Subcutaneous adipose tissue (tissue), 4 donors: ENCODE measurements around the gene DEDD. TPM values are rescaled to one million over a fixed set of nuclear protein-coding genes. Genes with fewer than 3 reads are reported as not detected.

ENCODE experiments used
- total RNA-seq, 4 donors: library from RNA; depleted of rRNA; stranded (reverse); fragments of >200 nt; gene quantifications; one replicate each; pipeline ENCODE4 v1.1.0, GENCODE V29; 2016
- TF ChIP-seq, protein P1 (sequence below): fragments of 450-650 bp; IDR thresholded peaks from one replicate; pipeline ENCODE4 v1.5.1; 2016; ENCODE audit warnings: low read depth, mild to moderate bottlenecking, control low read depth, antibody characterized with exemption, moderate library complexity

The DEDD gene
- total RNA-seq, 4 donors from 2014 or later, result 25.2 to 36.8 (median 36.4) TPM

DNA sequence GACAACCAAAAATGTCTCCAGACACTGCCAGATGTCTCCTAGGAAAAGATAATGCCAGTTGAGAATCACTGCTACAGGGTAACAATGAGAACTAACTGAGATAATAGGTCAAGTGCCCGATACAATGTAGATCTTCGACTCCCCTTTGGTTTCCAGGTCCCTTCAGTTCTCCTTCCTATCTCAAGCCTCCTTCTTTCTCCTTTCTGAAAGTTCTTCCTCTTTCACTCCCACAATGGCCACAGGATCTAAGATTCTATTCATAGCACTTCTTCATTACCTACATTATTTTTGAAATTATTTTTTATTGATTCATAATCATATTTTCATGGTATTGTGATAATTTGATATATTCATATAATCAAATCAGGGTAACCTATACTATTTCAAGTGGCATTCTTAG lies 20.9 kb downstream of the DEDD start:
- TF ChIP-seq, protein P1, sequence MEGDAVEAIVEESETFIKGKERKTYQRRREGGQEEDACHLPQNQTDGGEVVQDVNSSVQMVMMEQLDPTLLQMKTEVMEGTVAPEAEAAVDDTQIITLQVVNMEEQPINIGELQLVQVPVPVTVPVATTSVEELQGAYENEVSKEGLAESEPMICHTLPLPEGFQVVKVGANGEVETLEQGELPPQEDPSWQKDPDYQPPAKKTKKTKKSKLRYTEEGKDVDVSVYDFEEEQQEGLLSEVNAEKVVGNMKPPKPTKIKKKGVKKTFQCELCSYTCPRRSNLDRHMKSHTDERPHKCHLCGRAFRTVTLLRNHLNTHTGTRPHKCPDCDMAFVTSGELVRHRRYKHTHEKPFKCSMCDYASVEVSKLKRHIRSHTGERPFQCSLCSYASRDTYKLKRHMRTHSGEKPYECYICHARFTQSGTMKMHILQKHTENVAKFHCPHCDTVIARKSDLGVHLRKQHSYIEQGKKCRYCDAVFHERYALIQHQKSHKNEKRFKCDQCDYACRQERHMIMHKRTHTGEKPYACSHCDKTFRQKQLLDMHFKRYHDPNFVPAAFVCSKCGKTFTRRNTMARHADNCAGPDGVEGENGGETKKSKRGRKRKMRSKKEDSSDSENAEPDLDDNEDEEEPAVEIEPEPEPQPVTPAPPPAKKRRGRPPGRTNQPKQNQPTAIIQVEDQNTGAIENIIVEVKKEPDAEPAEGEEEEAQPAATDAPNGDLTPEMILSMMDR, result no peak

DNA sequence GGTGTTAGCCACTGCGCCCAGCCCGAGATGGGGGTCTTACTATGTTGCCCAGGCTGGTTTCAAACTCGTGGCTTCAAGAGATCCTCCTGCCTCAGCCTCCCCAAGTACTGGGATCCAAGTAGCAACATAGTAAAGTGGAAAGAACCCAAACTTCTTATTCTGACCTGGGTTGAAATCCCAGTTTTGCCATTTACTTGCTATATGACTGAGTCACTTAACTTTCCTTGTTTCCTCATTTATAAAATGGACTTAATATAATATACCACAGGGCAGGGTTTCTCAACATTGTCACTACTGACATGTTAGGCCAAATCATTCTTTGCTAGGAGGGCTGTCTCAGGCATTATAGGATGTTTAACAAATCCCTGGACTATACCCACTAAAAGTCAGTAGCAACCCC lies 21.4 kb downstream of the DEDD start:
- TF ChIP-seq, protein P1, result no peak

DNA sequence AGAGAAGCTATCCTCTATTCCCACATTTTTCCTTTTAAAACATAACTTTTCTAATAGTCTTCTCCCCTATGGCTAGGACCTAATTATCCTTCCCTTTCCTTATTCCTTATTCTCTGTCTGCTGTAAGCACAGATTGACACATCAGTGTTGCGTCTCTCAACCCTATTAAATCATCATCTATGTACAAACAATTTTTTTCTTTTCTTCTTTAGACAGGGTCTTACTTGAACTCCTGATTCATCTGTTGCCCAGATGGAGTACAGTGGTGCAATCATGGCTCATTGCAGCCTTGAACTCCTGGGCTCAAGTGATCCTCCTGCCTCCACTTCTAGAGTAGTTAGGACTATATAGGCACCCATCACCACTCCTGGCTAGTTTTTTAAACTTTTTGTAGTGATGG lies 26.0 kb downstream of the DEDD start:
- TF ChIP-seq, protein P1, result no peak

DNA sequence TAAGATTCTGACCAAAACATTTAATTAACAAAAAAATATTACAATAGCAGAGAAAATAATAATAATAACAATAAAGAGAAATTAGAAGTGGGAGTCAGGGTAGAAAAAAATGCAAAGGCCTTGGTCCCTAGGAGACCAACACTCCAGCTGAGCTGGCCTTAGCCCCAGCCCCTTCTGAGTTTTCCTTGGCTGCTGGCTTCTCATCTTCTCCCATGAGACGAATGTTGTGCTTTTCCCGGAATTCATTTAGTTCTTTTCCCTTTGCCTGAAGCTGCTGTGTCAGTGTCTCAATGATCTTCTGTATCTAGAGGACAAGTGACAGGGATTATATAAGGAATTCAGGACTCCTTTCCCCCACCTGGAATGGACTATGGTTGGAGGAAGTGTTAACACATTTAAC lies 31.9 kb downstream of the DEDD start:
- TF ChIP-seq, protein P1, result no peak

DNA sequence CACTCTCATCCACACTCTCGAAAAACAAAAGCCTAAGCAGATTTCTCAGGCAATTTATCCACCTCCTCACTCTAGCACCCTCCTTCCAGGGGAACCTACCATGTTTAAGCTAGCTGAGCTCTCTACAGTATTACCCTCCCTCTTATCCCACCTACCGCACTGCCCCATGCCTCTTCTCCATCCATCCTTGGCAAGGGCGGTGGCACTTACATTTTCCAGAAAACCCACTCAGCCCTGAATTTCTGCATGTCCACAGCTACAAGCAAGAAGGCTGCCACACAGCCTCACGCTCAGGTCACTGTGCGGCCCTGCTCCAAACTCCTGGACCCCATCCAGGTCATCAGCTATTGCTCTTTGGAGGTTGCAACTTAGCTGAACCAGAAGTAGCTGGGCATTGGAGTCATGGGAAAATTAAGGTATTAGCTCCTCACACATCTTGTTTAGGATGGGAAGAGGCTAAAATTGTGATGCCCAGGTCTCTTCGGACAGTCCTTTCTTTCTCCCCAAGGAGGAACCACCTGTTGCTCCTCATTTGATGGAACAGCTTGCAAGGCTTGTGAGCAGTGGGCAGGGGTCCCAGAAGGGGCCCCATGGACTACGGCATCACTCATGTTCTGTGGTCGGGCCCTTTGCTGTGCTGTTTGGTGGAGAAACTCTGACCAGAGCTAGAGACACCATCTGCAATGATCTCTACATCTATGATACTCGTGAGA lies 33.2 kb downstream of the DEDD start:
- TF ChIP-seq, protein P1, result no peak

DNA sequence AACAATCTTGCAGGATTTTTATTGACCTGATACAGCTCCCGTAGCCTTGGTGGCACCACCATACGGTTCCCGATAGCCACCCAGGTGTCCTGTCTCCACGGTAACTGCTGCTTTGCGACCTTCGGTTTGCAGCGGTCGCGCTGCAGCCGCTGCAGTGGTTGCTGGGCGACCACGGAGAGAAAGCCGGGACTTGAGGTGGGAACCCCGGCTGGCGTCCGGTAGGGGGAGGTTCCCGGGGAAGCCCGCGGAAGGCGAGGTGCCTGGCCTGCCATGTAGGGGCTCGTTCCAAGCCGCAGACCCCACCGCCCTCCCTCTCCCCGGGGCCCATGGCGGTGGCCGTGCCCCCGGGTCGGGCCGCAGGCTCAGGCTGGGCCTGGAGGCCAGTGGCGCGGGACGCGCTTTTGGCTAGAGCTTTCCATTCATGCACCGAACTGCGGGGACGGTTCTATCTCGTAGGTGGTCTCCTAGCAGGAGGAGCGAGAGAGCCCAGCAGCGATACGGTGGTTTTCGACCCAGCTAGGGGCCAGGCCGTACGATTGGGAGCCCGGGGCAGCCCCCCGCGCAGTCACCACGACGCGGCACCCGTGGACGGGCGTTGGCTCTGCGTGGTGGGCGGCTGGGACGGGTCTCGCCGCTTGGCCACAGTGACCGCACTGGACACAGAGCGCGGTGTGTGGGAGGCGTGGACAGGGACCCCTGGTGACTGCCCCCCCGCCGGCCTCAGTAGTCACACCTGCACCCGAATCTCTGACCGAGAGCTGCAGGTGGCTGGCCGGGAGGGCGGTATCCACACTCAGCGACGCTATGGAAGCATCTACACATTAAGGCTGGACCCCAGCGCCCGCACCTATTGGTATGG lies 34.0 kb downstream of the DEDD start, which contains the start of gene KLHDC9:
Gene KLHDC9, plus strand, starts transcription at position 152 of the 859 bp plus-strand sequence. Its CDS starts 175 bp downstream, at position 327.
- TF ChIP-seq, protein P1, result no peak

DNA sequence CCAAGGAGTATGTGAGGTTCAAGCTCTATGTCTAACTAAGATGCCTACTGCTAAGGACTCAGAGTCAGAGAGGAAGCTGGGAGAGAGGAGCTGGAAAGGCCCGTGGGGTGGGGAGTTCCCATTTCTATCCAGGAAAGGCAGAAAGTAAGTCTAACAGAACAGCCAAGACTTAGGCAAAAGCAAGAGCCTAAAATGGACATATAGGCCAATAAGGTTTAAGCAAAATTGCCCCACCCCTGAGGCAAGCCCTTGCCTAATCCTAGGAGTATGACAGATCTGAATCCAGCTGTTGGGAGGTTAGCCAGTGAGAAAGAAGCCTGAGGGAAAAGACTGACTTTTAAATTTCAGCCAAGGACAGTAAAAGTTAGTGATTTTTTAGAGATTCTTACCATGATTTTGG lies 35.9 kb downstream of the DEDD start:
- TF ChIP-seq, protein P1, result no peak
